Measurements from ENCODE around the gene CHSY3.

DNA sequence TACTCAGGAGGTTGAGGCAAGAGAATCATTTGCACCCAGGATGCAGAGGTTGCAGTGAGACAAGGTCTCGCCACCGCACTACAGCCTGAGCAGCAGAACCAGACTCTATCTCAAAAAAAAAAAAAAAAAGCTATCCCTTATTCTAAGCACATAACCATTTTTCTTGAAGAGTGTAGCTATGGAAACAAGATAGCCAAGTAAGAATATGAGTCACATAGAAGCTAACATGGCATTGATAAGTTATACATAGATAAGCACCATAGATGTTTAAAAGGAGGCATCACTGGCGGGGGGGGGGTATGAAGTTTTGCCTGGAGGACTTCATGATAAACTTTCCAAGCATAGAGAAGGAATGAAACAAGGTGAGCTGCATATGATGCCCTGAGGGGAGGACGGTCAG is 26.0 kb downstream of the CHSY3 start:
- TF ChIP-seq, protein P1, sequence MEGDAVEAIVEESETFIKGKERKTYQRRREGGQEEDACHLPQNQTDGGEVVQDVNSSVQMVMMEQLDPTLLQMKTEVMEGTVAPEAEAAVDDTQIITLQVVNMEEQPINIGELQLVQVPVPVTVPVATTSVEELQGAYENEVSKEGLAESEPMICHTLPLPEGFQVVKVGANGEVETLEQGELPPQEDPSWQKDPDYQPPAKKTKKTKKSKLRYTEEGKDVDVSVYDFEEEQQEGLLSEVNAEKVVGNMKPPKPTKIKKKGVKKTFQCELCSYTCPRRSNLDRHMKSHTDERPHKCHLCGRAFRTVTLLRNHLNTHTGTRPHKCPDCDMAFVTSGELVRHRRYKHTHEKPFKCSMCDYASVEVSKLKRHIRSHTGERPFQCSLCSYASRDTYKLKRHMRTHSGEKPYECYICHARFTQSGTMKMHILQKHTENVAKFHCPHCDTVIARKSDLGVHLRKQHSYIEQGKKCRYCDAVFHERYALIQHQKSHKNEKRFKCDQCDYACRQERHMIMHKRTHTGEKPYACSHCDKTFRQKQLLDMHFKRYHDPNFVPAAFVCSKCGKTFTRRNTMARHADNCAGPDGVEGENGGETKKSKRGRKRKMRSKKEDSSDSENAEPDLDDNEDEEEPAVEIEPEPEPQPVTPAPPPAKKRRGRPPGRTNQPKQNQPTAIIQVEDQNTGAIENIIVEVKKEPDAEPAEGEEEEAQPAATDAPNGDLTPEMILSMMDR (IDR thresholded peaks at IDR 0.05): no peak
- TF ChIP-seq POLR2A (IDR thresholded peaks at IDR 0.05): no peak
